ENCODE results near the gene ZNF518B. TPM values are rescaled to one million over a fixed set of nuclear protein-coding genes. Genes with fewer than 3 reads are reported as not detected.

Gene ZNF518B
- total RNA-seq, 1 experiment from 2014 or later: 11.5 TPM

DNA sequence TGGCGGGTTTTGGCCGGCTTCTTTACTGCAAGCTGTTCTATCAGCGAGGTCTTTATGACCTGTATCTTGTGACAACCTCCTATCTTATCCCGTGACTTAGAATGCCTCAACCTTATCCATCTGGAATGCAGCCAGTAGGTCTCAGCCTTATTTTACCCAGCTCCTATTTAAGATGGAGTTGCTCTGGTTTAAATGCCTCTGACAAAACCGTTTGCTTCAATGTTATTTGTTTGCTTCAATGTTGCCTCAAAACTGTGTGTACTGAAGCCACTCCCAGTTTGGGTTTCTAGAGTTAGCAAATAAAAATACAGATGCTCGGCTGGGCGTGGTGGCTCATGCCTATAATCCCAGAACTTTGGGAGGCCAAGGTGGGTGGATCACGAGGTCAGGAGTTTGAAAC is 51.6 kb downstream of the ZNF518B start:
- DNase-seq: no peak

More for the DNA sequence above, 51.6 kb downstream of the ZNF518B start:
- TF ChIP-seq, protein P1, sequence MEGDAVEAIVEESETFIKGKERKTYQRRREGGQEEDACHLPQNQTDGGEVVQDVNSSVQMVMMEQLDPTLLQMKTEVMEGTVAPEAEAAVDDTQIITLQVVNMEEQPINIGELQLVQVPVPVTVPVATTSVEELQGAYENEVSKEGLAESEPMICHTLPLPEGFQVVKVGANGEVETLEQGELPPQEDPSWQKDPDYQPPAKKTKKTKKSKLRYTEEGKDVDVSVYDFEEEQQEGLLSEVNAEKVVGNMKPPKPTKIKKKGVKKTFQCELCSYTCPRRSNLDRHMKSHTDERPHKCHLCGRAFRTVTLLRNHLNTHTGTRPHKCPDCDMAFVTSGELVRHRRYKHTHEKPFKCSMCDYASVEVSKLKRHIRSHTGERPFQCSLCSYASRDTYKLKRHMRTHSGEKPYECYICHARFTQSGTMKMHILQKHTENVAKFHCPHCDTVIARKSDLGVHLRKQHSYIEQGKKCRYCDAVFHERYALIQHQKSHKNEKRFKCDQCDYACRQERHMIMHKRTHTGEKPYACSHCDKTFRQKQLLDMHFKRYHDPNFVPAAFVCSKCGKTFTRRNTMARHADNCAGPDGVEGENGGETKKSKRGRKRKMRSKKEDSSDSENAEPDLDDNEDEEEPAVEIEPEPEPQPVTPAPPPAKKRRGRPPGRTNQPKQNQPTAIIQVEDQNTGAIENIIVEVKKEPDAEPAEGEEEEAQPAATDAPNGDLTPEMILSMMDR (conservative IDR thresholded peaks at IDR 0.05): no peak
- no peak overlapping the region for H3K4ac ChIP-seq (ENCODE audit: low read depth, low read length)
- no peak overlapping the region for H4K8ac ChIP-seq (replicated peaks; ENCODE audit: insufficient read length, low read depth, low read length)
- no peaks in the 10 kb centered on the region for H3K79me1 ChIP-seq (ENCODE audit: insufficient read depth, low read depth, low read length, poor library complexity, severe bottlenecking)
- Mint-ChIP-seq H3K36me3 (ENCODE audit: insufficient read depth in 1 of 3, low read depth in 3 of 3) (no peaks in the 10 kb centered on the region), H3K4me3 (no peak overlapping the region), H3K27ac (peak overlapping the region in 1 of 3 experiments; percentile 54; a peak in 1 of 7 replicates), H3K9me3 (no peaks in the 10 kb centered on the region), H3K27me3 (ENCODE audit: low read depth) (peaks cover 2% of the 10 kb centered on the region; the same call in 1 of the 2 replicates), H3K4me1 (peaks cover 15% of the 10 kb centered on the region in 2 experiments)
- no peaks in the 10 kb centered on the region for H3K23me2 ChIP-seq (ENCODE audit: insufficient read length, low read depth, low read length, poor library complexity, severe bottlenecking)
- no peak overlapping the region for H2BK5ac ChIP-seq (ENCODE audit: insufficient read length, low read length)
- no peak overlapping the region for H3K4me2 ChIP-seq (ENCODE audit: insufficient read depth, insufficient read length, low read length)
- H4K20me1 ChIP-seq (ENCODE audit: control insufficient read depth, insufficient read depth, insufficient read length): no peaks in the 10 kb centered on the region
- no peak overlapping the region for H3T11ph ChIP-seq (ENCODE audit: low read length)
- no peak overlapping the region for H2BK120ac ChIP-seq (ENCODE audit: low read depth, low read length, poor library complexity, severe bottlenecking)
- H3K9ac ChIP-seq (ENCODE audit: extremely low read depth, insufficient read length, low read length): no peak overlapping the region
- H3K18ac ChIP-seq (ENCODE audit: insufficient read length, low read depth, low read length): no peak overlapping the region
- no CpG with 5 or more reads among the region's 8 CpGs for WGBS (ENCODE audit: extremely low coverage, insufficient read length, low lambda C conversion rate)
- H3K14ac ChIP-seq (ENCODE audit: insufficient read depth, low read length): no peak overlapping the region
- no peak overlapping the region for H2AFZ ChIP-seq (ENCODE audit: low read length)
- no peaks in the 10 kb centered on the region for H3K79me2 ChIP-seq (ENCODE audit: insufficient read depth, low read length)
- no peaks in the 10 kb centered on the region for H3K9me3 ChIP-seq (ENCODE audit: control insufficient read depth, low read depth, low read length)
- H3K56ac ChIP-seq (ENCODE audit: insufficient read length, low read depth, low read length): no peak overlapping the region
- no peak overlapping the region for H2BK12ac ChIP-seq (ENCODE audit: insufficient read length, low read depth, low read length)
- H2BK15ac ChIP-seq (ENCODE audit: low read depth, low read length): no peak overlapping the region
- no peak overlapping the region for H2BK20ac ChIP-seq (ENCODE audit: low read depth, low read length, poor library complexity, severe bottlenecking)
- H4K5ac ChIP-seq (ENCODE audit: insufficient read length, low read depth, low read length): no peak overlapping the region
- H3K27me3 ChIP-seq (ENCODE audit: insufficient read depth, low read length): no peaks in the 10 kb centered on the region
- H3K4me1 ChIP-seq (ENCODE audit: insufficient read depth, low read length): no peaks in the 10 kb centered on the region
- no peak overlapping the region for H4K91ac ChIP-seq (ENCODE audit: insufficient read length, low read depth, low read length)
- H3K23ac ChIP-seq (ENCODE audit: insufficient read length, low read depth, low read length): no peak overlapping the region
- no peak overlapping the region for H2AK5ac ChIP-seq (ENCODE audit: insufficient read length, low read length)
- H3K27ac ChIP-seq (ENCODE audit: insufficient read length, low read depth, low read length): no peak overlapping the region

Data from H9 (cell line).